Brain pericyte (primary cell): ENCODE measurements around the gene RHOU.
"Not testable (repeated sequence)": the region's sequence is repeated elsewhere in the genome, so short reads cannot be mapped to it uniquely, and the experiment has no call there.

Experiments used
- DNase-seq: peaks from one replicate; pipeline ENCODE4 v3.0.0-alpha.2; 2012; ENCODE audit warnings: low read depth, low spot score

The RHOU gene

GRCh38 chr1:228758447-228758846 lies 23.2 kb downstream of the RHOU start:
- no peak for DNase-seq

DNA sequence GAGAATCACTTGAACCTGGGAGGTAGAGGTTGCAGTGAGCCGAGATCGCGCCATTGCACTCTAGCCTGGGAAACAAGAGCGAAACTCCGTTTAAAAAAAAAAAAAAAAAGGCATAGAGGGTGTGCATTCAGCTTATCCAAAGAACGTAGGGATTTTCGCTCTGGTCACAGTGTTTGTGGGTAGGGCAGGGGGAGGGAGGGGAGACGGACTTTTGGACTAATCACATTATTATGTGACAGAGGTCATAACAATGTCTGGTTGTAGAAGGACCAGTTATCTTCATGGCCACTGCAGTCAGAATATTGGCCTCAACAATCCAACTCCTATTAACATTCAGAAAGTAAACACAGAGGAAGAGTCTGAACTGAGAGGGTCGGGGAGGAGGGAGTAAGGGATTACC lies 25.7 kb downstream of the RHOU start:
- no peak for DNase-seq

DNA sequence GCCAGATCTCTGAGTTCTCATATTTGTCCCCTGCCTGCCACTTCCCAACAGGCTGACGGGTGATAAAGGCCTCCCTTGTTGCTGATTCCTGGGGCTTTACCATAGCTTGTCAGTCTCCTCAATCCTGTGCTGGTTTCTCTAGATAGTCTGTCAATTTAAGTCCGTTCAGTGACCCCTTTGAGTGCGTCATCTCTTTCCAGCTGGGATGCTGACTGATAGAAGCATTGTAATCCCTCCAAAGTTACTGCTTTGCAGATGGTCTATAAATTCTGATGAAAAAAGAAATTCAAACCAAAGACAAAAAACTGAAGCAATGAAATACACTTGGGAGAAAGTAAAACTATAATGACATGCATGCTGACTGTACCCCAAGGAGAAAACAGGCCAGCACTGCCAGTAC lies 28.3 kb downstream of the RHOU start:
- no peak for DNase-seq

GRCh38 chr1:228765168-228765946 lies 30.1 kb downstream of the RHOU start:
- no peak for DNase-seq

DNA sequence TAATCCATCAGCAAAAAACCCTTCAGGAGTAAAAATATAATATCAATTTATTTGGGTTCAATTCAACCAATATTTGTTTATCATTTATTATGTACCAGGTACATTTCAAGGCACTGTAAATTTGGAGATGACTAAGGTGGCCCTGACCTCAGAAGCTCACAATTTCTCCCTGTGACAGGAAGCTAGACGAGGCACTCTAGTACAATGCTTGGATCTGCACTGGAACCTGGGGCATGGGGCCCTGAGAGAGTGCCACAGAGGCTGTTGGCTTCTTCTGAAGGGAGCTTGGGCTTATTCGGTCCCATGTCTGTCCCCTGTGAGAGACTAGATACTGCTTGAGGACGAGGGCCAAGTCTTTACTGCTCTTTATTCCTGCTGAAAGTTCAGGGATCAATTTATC lies 31.5 kb downstream of the RHOU start:
- DNase-seq, result no peak

GRCh38 chr1:228767636-228768354 lies 32.5 kb downstream of the RHOU start:
- no peak for DNase-seq

DNA sequence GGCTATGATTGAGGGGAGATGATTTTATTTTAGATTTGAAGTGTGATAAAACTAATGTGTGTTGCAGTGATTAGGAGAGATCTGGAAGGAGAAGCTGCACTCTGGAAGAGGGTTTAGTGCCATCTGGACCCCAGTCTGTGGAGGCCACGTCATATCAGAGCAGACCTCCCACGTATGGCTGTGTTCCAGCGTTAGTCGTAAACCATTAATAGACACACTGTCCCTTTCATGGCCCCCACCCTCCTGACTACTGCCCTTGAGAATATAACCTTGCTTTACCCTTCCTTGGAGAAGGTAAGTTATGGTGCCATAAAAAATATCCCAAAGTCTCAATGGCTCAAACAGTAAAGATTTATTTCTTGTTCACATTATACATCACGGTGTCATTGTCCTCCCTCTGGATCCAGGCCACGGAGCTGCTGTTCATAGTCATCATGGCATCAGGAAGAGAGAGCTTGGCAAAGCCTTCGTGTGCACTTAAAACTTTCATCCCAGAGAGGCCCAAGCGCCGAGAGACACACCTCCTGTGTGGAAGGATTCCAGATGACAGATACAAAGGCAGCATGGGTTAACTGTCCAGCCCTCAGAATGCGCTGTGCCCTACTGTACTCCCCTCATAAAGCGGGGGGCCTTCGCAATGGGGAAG lies 33.2 kb downstream of the RHOU start:
- DNase-seq, result no peak

DNA sequence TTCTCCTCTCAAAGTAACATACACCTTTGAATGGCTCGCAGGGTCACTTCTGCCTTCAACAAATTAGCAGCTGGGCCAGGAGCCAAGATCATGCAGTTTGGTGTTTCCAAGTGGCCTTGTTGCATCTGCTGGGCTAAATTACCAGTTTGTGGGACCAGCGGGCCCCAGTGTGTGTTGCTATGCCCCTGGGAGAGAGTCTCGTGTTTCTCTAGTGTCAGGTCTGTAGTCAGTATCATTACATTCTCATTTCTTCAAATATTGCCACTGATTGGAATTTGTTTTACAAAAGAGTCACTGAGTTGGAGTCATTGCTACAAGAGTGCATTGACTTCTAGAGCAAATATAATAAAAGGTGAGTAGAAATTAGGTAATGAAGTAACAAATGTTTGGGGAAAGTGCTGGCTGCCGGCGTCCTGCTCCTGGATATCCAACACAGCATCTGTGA lies 35.5 kb downstream of the RHOU start:
- DNase-seq, result no peak

- no peak for DNase-seq
Observed at GRCh38 chr1:228772516-228773212, 37.4 kb downstream of the RHOU start.

DNA sequence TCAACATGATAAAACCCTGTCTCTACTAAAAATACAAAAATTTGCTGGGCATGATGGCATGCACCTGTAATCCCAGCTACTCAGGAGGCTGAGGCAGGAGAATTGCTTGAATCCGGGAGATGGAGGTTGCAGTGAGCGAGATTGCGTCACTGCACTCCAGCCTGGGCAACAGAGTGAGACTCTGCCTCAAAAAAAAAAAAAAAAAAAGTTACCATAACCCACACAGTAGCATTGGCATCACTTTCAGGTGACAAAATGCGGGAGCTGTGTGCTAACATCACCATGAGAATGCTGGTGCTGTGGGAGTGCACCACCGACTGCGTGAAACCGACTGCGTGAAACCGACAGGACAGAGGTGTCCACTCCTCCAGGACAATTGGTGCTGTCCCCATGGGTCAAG lies 40.7 kb downstream of the RHOU start:
- DNase-seq, result not testable (repeated sequence)

DNA sequence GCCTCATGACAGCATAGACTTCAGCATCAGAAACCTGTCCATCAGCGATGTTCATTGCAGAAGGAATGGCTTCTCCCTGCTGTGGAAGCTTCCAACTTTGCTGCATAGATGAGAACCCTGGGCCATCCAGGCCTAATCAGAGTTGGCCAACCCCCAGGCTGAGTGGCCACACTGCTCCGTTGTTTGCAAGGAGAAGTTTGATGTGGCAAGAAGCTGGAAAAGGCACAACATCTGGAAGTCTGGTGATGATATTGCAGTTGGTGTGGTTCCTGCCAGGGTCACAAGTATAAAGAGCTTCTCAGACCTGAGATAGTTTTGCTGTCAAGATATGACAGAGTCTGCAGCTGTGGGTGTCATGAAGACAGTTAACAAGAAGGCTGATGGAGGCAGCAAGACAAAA lies 41.2 kb downstream of the RHOU start:
- DNase-seq, result no peak

DNA sequence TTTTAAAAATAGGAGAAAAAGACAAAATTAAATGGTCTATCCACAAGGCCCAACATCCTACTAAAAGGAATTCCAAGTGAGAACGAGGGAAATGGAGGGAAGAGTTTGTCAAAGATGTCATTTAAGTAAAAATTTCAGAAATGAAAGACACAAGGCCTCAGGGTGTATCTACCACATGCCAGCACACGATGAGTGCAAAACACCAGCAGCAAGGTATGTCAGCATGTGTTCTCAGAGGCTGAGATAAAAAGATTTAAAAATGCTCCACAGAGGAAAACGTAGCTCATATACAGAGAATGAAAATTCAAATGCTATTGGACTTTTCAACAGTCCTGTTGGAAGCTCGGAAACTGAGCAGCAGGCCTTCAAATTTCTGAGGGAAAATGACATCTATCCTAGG lies 42.0 kb downstream of the RHOU start:
- no peak for DNase-seq

GRCh38 chr1:228778026-228778425 lies 42.7 kb downstream of the RHOU start:
- no peak for DNase-seq

- no peak for DNase-seq
Observed at GRCh38 chr1:228778466-228778865, 43.2 kb downstream of the RHOU start.

GRCh38 chr1:228778961-228779360 lies 43.7 kb downstream of the RHOU start:
- no peak for DNase-seq

DNA sequence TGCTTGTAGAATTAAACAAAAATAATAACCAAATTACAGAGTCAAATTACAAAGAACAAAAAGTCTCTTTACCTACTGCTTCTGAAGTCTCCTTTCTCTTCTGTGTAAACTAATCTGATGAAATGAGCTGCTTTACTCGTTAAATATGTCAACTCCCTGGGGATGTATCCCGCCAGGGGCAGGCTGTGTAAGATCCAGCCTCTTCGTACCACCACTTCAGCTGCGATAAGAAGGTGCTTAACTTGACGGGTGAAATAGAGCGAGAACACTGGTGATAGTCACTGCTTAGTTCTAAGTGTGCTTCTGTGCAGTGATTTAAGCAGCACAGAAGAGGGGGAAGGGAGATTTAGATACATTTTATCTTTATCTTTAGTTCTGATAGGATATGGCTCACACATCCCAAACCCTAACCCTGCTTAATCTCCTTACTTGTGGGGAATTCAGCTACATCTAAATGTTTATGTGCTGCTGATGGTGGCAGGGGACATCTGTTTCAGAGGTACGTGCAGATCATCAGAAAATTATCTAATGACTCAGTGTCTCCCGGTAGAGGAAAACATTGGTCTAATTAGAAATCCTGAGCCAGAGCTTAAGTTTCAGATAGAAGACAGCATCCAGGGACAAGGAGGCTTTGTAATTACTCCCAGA lies 46.0 kb downstream of the RHOU start:
- DNase-seq, result no peak

DNA sequence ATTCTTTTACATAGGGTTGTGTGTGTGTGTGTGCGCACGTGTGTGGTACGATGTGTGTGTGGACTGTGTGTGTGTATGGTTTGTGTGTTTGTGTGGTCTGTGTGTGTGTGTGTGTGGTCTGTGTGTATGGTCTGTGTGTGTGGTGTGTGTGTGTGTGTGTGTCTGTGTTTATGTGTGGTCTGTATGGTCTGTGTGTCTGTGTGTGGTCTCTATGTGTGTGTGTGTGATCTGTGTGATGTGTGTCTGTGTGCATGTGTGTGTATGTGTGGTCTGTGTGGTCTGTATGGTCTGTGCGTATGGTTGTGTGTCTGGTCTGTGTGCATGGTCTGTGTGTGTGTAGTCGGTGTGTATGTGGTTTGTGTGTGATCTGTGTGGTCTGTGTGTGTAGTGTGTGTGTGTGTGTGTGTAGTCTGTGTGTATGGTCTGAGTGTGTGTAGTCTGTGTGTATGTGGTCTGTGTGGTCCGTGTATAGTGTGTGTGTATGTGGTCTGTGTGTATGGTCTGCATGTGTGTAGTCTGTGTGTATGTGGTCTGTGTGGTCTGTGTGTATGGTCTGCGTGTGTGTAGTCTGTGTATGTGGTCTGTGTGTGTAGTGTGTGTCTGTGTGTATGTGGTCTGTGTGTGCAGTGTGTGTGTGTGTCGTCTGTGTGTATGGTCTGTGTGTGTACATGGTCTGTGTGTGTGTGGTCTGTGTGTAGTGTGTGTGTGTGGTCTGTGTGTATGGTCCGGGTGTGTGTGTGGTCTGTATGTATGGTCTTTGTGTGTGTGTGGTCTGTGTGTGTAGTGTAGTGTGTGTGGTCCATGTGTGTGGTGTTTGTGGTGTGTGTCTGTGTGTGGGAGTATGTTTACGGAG lies 46.8 kb downstream of the RHOU start:
- no peak for DNase-seq

DNA sequence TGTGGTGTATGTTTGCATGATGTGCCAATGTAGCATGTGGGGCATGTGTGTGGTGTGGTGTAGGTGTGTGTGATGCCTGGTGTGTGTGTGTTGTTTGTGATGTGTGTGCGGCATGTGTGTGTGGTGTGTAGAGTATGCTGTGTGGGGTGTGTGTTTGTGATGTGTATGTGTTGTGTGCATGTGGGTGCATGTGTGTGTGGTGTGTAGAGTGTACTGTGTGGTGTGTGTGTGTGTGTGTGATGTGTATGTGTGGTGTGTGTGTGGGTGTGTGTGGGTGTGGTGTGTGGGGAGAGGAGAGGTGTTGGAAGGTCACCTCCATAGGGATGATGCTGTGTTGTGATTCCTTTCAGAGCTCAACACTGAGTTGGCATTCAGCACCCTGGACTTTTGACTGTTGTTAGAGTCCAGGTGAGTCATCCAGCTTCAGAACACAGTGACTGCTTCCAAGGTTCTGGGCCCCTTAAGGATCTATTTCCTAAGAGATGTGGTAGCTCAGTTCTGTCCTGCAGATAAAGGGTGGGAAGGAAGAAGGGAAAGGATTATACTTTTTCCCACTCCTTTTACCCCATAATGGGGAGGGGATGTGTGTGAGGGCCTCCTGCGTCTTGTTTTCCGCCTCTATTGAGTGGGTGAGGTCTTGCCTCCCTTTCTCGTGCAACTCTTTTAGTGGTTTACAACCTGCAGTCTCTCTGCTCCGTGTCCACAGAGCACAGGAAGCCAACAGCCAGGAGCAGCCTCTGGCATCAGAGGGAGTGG lies 47.6 kb downstream of the RHOU start:
- no peak for DNase-seq

GRCh38 chr1:228783418-228784040 lies 48.2 kb downstream of the RHOU start:
- no peak for DNase-seq
